RPMI7951 (cell line): ENCODE measurements around the gene TWF2. TPM values are rescaled to one million over a fixed set of nuclear protein-coding genes. Genes with fewer than 3 reads are reported as not detected.
A peak's percentile ranks its signal among the peaks of the same experiment; 100 is the strongest.

ENCODE experiments used
- DNase-seq: peaks from one replicate; pipeline ENCODE4 v3.0.0-alpha.2; 2012; ENCODE audit warnings: low read depth
- total RNA-seq: library from RNA; depleted of rRNA; stranded (reverse); fragments of >200 nt; shearing (Covaris generic); gene quantifications from 2 replicates; pipeline ENCODE4 v1.2.3, GENCODE V29; 2014

The TWF2 gene
- total RNA-seq, 1 experiment from 2014 or later = 131 TPM

DNA sequence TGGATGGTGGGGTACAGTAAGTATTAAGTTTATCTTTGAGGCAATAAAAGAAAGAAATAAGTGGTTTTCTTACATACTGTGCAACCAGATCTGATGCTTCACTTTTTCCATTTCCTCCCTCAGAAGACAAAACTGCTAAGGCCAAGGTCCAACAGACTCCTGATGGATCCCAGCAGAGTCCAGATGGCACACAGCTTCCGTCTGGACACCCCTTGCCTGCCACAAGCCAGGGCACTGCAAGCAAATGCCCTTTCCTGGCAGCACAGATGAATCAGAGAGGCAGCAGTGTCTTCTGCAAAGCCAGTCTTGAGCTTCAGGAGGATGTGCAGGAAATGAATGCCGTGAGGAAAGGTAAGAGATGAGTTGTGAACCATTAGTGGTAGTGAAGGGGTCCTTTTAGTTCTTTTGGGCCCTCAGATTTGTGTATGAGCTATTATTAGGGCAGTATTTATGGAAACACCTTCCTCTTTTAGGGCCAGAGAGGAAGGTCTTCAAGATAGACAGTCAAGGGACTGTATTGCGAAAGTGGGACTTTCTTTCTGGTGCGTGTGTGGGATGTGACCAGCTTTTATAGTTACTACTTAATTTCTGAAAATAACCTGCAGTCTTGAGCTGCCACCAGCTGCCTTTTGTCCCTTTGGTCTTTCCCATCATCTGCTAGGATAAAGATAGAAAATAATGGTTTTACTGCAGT, 36.4 kb downstream of the TWF2 start:
- no peak for DNase-seq

- DNase-seq = no peak
Observed at GRCh38 chr3:52200981-52201679, 37.8 kb downstream of the TWF2 start.

DNA sequence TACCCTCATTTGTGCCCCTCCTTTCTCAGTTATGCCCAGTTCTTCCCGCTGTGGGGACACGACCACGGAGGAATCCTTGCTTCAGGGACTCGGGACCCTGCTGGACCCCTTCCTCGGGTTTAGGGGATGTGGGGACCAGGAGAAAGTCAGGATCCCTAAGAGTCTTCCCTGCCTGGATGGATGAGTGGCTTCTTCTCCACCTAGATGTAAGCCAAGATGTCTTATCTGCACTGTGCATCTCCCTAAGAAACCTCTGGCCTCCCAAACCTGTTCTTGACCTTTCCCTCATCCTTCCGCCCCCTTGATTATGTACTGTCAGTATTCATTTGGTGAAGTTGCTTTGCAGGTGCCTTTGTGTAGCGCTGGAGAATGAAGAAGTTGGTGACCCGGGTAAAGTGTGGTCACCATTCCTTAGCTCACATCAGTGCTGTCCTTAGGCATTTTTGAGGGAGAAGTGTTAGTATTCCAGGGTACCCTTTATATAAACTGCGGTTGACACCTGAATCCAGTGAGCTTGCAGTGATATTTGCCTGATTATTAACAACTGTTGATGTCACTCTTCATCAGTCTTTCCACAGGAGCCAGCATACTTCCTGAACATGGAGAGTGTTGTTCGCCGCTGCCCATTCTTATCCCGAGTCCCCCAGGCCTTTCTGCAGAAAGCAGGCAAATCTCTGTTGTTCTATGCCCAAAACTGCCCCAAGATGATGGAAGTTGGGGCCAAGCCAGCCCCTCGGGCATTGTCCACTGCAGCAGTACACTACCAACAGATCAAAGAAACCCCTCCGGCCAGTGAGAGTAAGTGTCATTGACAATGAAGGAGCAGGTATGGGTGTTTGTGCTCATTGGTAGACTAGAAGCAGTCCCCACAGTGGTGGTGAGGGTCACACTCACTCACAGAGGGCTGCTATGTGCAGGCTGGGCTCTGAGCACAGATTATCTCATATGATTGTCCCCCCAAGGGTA, 40.0 kb downstream of the TWF2 start:
- no peak for DNase-seq

GRCh38 chr3:52197842-52198625, 40.9 kb downstream of the TWF2 start, which contains the start of gene ALAS1:
Gene ALAS1 (plus strand): TSS chr3:52198160. CDS start chr3:52199242, 1,082 bp downstream.
- DNase-seq = peak; percentile 86

- DNase-seq = no peak
Observed at GRCh38 chr3:52197499-52197841, 41.5 kb downstream of the TWF2 start.

GRCh38 chr3:52196977-52197376, 42.0 kb downstream of the TWF2 start:
- DNase-seq = no peak

DNA sequence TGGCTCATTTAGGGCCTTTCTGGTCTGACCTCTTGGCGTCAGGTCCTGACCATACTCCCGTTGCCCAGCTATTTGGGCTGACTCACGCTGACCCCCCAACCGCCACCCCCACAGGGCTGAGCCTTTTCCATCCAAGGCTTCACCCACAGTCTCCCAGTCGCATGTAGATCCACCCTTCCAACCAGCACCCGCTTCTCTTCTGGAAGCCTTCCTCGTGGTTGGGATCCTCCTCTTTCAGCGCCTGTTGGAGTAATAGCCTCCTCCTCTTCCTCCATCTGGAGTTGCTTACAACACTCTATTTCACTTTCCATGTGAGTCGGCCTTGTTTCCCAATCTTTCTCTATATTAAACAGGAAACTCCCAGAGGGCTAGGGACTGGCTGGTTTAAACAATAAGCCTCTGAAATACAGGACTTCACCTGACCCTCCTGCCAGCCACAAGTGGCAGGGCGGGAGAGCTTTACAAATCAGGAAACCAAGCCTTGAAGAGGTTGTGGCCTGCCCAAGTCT, 43.1 kb downstream of the TWF2 start:
- peak; percentile 66 for DNase-seq

DNA sequence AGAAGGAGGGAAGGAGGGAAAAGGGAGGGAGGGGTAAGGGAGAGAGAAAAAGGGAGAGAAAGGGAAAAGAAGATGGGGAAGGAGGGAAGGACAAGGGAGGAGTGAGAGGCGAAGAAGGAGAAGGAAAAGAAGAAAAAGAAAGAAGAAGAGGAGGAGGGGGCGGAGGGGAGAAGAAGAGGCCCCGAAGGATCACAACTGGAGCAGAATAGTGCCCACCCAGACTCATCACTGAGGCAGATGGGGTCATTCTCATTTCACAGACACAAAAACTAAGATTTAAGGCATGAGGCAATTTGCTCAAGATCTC, 43.7 kb downstream of the TWF2 start:
- no peak for DNase-seq

DNA sequence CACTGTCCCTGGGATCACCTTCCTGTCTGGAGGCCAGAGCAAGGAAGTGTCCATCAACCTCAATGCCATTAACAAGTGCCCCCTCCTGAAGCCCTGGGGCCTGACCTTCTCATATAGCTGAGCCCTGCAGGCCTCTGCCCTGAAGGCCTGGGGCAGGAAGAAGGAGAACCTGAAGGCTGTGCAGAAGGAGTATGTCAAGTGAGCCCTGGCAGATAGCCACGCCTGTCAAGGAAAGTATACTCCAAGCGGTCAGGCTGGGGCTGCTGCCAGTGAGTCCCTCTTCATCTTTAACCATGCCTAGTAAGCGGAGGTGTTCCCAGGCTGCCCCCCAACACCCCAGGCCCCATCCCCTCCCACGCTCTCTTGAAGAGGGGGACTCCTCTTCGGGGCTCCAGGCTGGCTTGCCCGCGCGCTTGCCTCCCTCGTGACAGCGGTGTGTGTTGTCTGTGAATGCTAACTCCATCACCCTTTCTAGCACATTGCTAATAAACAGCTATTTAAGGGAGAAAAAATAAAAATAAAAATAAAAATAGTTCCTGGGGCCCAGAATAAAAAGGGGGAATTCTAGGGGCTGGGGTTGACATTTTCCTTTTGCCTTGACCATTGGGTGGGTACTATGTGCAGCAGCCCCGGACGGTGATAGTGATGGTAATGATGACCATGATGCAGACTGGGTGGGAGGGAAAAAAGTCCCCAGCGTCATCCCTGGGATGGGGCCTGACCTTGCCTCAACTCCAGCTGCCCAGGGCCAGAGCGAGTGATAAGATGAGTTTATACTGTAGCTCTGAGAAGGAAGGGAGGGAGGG, 44.3 kb downstream of the TWF2 start:
- no peak for DNase-seq

DNA sequence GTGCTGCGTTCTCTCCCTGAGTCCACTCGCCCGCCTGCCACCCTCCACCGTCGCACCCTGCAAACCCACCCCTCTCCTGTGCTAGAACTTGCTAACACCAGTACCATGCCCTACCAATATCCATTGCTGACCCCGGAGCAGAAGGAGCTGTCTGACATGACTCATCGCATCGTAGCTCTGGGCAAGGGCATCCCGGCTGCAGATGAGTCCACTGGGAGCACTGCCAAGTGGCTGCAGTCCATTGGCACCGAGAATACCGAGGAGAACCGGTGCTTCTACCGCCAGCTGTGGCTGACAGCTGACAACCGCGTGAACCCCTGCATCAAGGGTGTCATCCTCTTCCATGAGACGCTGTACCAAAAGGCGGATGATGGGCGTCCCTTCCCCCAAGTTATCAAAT, 45.9 kb downstream of the TWF2 start:
- peak; percentile 94 for DNase-seq

DNA sequence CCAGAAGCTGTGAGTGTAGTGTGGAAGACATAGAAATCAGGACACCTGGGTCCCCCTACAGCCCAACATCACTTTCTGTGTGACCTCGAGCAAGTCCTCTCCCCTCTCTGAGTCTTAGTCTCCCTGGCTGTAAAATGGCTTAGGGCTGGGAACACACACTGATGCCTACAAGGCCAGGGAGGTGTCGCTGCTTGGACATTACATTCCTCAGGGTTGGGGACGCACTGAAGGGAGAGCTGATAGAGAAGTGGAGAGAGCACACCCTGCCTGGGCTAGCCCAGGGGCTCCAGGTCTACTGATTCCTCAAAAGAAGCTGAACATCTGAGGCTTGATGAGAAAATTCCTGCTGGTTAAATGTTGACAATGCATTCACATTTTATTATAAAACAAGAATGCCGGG, 47.3 kb downstream of the TWF2 start:
- DNase-seq = no peak

GRCh38 chr3:52190294-52191074, 48.5 kb downstream of the TWF2 start:
- peak; percentile 94 for DNase-seq

- no peak for DNase-seq
Observed at GRCh38 chr3:52188556-52188955, 50.4 kb downstream of the TWF2 start.

DNA sequence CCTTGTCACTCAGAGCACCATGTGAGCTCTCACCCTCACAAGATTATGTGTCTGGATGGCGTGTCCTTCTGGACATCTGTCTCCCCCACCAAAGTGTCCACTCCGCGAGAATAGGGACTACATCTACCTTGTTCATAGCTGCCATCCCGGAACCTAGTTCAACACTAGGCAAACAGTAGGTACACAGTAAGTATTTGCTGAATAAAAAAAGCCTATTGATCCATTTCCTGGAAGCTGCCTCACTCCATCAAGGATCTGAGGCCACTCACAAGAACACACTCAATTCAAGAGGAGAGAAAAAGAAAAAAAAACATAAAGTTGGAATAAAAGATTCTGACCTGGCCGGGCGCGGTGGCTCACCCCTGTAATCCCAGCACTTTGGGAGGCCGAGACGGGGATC, 52.2 kb downstream of the TWF2 start:
- DNase-seq = no peak

DNA sequence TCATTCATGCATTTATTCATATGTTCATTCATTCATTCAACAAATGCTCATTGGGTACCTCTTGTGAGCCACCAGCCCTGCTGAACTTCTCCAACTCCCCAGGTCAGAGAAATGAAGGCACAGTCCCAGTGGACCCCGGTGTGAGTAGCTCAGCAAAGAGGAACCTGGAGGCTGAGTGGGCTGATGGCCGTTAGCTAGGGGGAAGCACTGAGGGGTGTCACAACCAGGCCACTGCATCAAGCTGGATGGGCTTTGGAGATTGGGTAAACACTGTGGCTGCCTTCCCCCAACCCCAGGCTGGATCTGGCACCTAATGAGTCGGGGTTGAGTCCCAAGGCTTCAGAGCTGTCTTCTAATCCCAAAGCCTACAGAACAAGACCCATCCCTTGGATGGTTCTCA, 53.1 kb downstream of the TWF2 start:
- no peak for DNase-seq

DNA sequence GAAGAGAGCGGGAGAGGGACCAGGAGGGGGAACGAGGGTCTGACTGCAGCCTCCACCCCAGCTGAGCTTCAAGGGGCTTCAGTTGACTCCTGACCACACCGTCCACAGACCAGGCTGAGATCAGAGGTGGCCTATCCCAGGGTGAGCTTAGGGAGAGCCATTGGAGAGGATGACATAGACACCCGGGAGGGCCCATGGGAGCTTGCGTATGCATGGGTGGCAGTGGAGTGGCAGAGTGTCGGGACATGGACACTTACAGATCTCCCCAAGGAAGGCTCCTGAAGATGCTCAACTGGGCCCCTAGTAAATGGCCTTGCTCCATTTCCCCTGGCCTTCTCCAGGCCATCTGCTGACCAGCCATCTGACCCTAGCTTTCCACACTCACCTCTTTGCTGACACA, 53.6 kb downstream of the TWF2 start:
- DNase-seq = no peak

GRCh38 chr3:52184690-52185089, 54.3 kb downstream of the TWF2 start:
- no peak for DNase-seq

DNA sequence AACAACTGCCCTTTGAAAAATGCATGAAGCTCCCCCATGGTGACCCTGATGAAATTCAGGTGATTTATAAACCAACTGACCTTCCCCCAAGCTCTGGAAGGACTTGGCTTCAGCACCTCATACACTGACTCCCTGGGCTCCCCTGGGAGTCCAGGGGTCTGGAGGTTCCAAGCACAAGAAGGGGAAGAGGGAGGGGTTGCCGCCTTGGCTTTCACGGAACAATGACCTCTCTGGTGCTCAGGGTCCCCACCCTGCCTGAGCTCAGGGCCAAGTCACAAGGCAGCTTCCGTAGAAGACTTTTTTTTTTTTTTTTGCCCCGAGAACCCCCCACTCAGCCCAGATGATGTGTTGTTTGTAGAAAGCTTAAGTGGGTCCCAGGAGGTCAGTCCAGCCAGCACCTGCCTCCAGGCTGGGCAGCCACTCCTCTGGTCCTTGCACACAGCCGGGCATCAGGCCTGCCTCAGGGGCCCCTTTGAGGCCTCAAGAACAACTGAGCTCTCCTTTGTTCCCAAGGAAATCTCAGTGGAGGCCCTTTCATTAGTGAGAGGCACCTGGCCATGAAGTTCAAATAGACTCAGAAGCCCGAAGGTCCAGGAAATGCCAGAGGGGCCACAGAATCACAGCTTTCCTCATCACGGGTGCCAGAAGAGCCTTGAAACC, 55.0 kb downstream of the TWF2 start:
- no peak for DNase-seq

DNA sequence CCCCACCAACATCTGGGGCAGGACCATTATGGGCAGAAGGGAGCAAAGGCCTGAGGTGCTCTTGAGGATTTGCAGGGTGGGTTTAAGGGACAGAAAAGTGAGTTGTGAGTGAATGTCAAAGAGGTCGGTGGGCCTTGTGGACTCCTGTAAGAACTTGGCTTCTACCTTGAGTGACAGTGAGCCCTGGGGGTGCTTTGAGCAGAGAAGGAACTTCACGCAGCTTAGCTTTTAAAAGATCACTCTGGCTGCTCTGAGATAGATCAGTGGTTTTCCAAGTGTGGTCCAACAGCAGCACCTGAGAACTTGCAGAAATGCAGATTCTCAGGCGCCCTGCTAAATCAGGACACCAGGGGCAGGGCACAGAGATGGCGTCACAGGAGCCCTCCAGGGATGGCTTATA, 56.3 kb downstream of the TWF2 start:
- DNase-seq = no peak
